Endodermal cell (in vitro differentiated cells): Measurements from ENCODE around the gene AMH. TPM values are rescaled to one million over a fixed set of nuclear protein-coding genes. Genes with fewer than 3 reads are reported as not detected.

Source experiments
- DNase-seq: peaks from one replicate; pipeline ENCODE4 v3.0.0-alpha.2; 2017
- H3K27ac ChIP-seq: 2 replicates; pipeline ENCODE4 v1.5.1; 2013; ENCODE audit warnings: mild to moderate bottlenecking, low read depth, low read length, moderate library complexity
- H3K27me3 ChIP-seq: 2 replicates; pipeline ENCODE4 v1.6.1; 2013; ENCODE audit warnings: mild to moderate bottlenecking, low read length, moderate library complexity; ENCODE audit not compliant: insufficient read depth, control insufficient read depth, poor library complexity, severe bottlenecking
- H3K36me3 ChIP-seq: 2 replicates; pipeline ENCODE4 v1.7.0; 2013; ENCODE audit warnings: mild to moderate bottlenecking, low read length, moderate library complexity; ENCODE audit not compliant: control insufficient read depth, insufficient read depth
- H3K4me1 ChIP-seq: one replicate; pipeline ENCODE4 v1.7.0; 2013; ENCODE audit warnings: low read length; ENCODE audit not compliant: control insufficient read depth, insufficient read depth
- H3K4me3 ChIP-seq: 2 replicates; pipeline ENCODE4 v1.5.1; 2013; ENCODE audit warnings: mild to moderate bottlenecking, low read length, moderate library complexity
- H3K9ac ChIP-seq: 2 replicates; pipeline ENCODE4 v1.6.1; 2013; ENCODE audit warnings: mild to moderate bottlenecking, low read length, moderate library complexity; ENCODE audit not compliant: poor library complexity, severe bottlenecking; ENCODE audit errors: extremely low read depth
- H3K9me3 ChIP-seq: 2 replicates; pipeline ENCODE4 v1.6.1; 2013; ENCODE audit warnings: mild to moderate bottlenecking, low read length, moderate library complexity; ENCODE audit not compliant: control insufficient read depth
- H3K27ac Mint-ChIP-seq: 2 replicates; pipeline ENCODE4 v1.8.0; 2020; ENCODE audit warnings: mixed read lengths
- H3K27me3 Mint-ChIP-seq: 2 replicates; pipeline ENCODE4 v1.8.0; 2021; ENCODE audit warnings: mild to moderate bottlenecking, mixed read lengths; ENCODE audit not compliant: insufficient read depth
- H3K36me3 Mint-ChIP-seq: 2 replicates; pipeline ENCODE4 v1.8.0; 2020; ENCODE audit warnings: low read depth, mixed read lengths
- H3K4me1 Mint-ChIP-seq: 2 replicates; pipeline ENCODE4 v1.8.0; 2020; ENCODE audit warnings: mixed read lengths
- H3K4me3 Mint-ChIP-seq: 2 replicates; pipeline ENCODE4 v1.8.0; 2020; ENCODE audit warnings: mild to moderate bottlenecking, moderate library complexity, mixed read lengths
- H3K9me3 Mint-ChIP-seq: 2 replicates; pipeline ENCODE4 v1.8.0; 2020; ENCODE audit warnings: mild to moderate bottlenecking, mixed read lengths
- WGBS, 2 experiments: methylation state at CpG; one replicate each; pipeline versions ENCODE4 v1.1.5 to v1.1.7; 2013; ENCODE audit warnings: missing lambda C conversion rate in 2 of 2, mixed read lengths in 1 of 2; ENCODE audit not compliant: insufficient coverage in 1 of 2, insufficient read length in 1 of 2; 5-methylcytosine and 5-hydroxymethylcytosine counted together
- total RNA-seq, 2 donors: library from RNA; stranded (reverse); fragmentation: NEBNext Ultra II Directional in 1 of 2; extraction: Animal tissue kit (Norgen Biotek cat#: 25700) in 1 of 2; gene quantifications; 2 replicates in 1 of 2; 3 replicates in 1 of 2; pipeline ENCODE4 v1.2.1, GENCODE V29; 2021
- TF ChIP-seq, protein P1 (sequence below): fragments of 200-600 bp; sonication (generic); conservative IDR thresholded peaks from 2 replicates; pipeline ENCODE4 v1.5.0; 2021; ENCODE audit warnings: antibody characterized with exemption, mild to moderate bottlenecking

AMH gene
- total RNA-seq, 2 donors from 2014 or later, result 20.5 to 35.1 TPM

DNA sequence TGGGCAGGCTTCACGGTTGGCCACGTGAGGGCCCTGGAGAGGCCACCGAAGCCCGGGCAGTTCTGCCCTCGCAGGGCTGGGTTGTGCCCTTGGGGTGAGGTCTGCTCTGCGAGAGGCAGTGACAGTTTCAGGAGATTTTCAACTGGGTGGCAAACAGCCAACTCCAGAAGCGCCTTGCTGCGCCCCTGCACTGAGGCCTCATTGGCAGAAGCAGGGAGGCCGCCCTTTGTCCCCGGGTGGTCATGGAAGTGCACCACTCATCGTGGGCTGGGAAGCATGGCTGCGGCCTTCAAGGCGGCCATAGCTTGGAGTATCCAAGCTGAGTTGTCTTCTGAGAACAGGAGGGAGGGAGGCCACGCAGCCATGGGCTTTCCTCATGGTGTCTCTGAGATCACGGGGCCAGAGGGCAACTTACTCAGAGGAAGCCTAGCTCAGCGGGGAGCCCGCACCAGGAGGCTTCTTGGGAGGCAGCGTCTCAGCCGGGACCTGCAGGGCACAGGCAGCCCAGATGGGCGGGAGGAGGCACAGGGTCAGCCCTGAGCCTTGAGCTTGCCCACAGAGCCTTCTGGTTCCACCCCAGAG is 27.8 kb upstream of the AMH start:
- Mint-ChIP-seq H3K27me3 (no peaks in the 10 kb centered on the region), H3K4me3 (no peak overlapping the region), H3K27ac (no peak overlapping the region), H3K9me3 (no peaks in the 10 kb centered on the region), H3K4me1 (no peaks in the 10 kb centered on the region), H3K36me3 (peaks cover 53% of the 10 kb centered on the region)
- WGBS, 2 experiments, result 89 to 94% methylated on average over 17 to 20 of the region's 20 CpGs
- Histone ChIP-seq H3K27ac (no peak overlapping the region), H3K4me3 (no peak overlapping the region), H3K27me3 (no peaks in the 10 kb centered on the region), H3K9me3 (no peaks in the 10 kb centered on the region), H3K9ac (no peak overlapping the region), H3K36me3 (peaks cover 21% of the 10 kb centered on the region), H3K4me1 (no peaks in the 10 kb centered on the region)
- DNase-seq, result no peak
- TF ChIP-seq, protein P1, sequence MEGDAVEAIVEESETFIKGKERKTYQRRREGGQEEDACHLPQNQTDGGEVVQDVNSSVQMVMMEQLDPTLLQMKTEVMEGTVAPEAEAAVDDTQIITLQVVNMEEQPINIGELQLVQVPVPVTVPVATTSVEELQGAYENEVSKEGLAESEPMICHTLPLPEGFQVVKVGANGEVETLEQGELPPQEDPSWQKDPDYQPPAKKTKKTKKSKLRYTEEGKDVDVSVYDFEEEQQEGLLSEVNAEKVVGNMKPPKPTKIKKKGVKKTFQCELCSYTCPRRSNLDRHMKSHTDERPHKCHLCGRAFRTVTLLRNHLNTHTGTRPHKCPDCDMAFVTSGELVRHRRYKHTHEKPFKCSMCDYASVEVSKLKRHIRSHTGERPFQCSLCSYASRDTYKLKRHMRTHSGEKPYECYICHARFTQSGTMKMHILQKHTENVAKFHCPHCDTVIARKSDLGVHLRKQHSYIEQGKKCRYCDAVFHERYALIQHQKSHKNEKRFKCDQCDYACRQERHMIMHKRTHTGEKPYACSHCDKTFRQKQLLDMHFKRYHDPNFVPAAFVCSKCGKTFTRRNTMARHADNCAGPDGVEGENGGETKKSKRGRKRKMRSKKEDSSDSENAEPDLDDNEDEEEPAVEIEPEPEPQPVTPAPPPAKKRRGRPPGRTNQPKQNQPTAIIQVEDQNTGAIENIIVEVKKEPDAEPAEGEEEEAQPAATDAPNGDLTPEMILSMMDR, result no peak

DNA sequence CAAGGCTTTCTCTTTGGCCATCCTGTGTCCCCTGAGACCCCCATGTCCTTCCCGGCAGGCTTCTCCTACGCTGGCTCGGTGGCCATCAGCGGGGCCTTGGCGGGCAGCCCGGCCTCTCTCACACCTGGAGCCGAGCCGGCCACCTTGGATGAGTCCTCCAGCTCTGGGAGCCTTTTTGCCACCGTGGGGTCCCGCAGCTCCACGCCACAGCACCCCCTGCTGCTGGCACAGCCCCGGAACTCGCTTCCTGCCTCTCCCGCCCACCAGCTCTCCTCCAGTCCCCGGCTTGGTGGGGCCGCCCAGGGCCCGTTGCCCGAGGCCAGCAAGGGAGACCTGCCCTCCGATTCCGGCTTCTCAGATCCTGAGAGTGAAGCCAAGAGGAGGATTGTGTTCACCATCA is 27.2 kb upstream of the AMH start:
- Mint-ChIP-seq H3K4me1 (no peaks in the 10 kb centered on the region), H3K4me3 (no peak overlapping the region), H3K27ac (no peak overlapping the region), H3K27me3 (no peaks in the 10 kb centered on the region), H3K36me3 (peaks cover 47% of the 10 kb centered on the region), H3K9me3 (no peaks in the 10 kb centered on the region)
- H3K4me1 ChIP-seq, result no peaks in the 10 kb centered on the region
- no peak for DNase-seq
- no peaks in the 10 kb centered on the region for H3K27me3 ChIP-seq
- H3K9ac ChIP-seq, result no peak overlapping the region
- TF ChIP-seq, protein P1, result peak; percentile 36
- H3K4me3 ChIP-seq, result no peak overlapping the region
- WGBS, 2 experiments, result 92 to 94% methylated on average over 12 to 20 of the region's 20 CpGs
- no peak overlapping the region for H3K27ac ChIP-seq
- H3K36me3 ChIP-seq, result peaks cover 15% of the 10 kb centered on the region
- no peaks in the 10 kb centered on the region for H3K9me3 ChIP-seq

DNA sequence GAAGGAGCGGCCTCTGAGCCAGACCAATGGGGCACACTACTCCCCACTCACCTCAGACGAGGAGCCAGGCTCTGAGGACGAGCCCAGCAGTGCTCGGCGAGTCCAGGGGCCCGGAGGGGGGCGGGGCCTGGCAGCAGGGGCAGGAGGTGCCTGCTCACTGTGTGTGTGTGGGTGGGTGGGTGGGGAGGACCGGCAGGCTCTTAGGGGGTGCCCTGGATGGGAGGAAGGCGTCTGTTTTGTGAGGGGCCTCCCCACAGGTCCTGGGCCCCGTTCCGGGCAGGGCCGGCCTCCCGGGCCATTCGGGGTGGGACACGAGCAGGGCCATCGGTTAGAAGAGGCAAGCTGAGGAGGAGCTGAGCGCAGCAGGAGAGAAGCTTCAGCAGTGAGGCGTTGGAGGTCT is 25.7 kb upstream of the AMH start:
- TF ChIP-seq, protein P1, result no peak
- no peaks in the 10 kb centered on the region for H3K4me1 Mint-ChIP-seq
- H3K36me3 Mint-ChIP-seq, result peaks cover 35% of the 10 kb centered on the region
- H3K27me3 Mint-ChIP-seq, result no peaks in the 10 kb centered on the region
- Histone ChIP-seq H3K4me1 (no peaks in the 10 kb centered on the region), H3K9me3 (no peaks in the 10 kb centered on the region), H3K36me3 (peaks cover 8% of the 10 kb centered on the region), H3K27ac (no peak overlapping the region), H3K9ac (no peak overlapping the region), H3K27me3 (no peaks in the 10 kb centered on the region), H3K4me3 (no peak overlapping the region)
- WGBS, 2 experiments, result 93 to 96% methylated on average over 9 to 14 of the region's 18 CpGs
- H3K4me3 Mint-ChIP-seq, result no peak overlapping the region
- no peak overlapping the region for H3K27ac Mint-ChIP-seq
- H3K9me3 Mint-ChIP-seq, result no peaks in the 10 kb centered on the region
- DNase-seq, result no peak
